ENCODE measurements around the gene LAG3. TPM values are rescaled to one million over a fixed set of nuclear protein-coding genes. Genes with fewer than 3 reads are reported as not detected.
A peak's percentile ranks its signal among the peaks of the same experiment; 100 is the strongest.

LAG3 gene
- polyA plus RNA-seq, 1 of the 3 experiments (the other 2 are of a cell fraction) = 0.72 TPM

GRCh38 chr12:6750506-6750905 lies 21.8 kb upstream of the LAG3 start:
- ChIA-PET POLR2A (no interaction called here), CTCF (interaction anchor here (4.7 to 12.7 kb wide), 4 partner anchors 16 to 84 kb away, joined by 59 to 343 read pairs (median 163); partner anchors contain the start of genes GPR162, LAG3, P3H3 and PTMS)
- no peaks in the 10 kb centered on the region for H3K9me2 ChIP-seq
- H3K4me2 ChIP-seq = 0 out of 2 replicates have a peak overlapping the region, but pooled peaks have one; percentile 86
- WGBS (ENCODE audit: low lambda C conversion rate) = 90% methylated on average over 4 of the region's 4 CpGs
- H3K9me3 ChIP-seq = no peaks in the 10 kb centered on the region
- H3K4me3 ChIP-seq (ENCODE audit: low read depth in 2 of 2, low read length in 1 of 2) = no peak overlapping the region
- peaks cover 34% of the 10 kb centered on the region for H3K79me2 ChIP-seq (ENCODE audit: insufficient read depth)
- H3K9ac ChIP-seq = no peak overlapping the region
- no peaks in the 10 kb centered on the region for H3K27me3 ChIP-seq (ENCODE audit: insufficient read depth)
- no peak overlapping the region for H3K27ac ChIP-seq (ENCODE audit: low read depth in 2 of 2, low read length in 1 of 2)
- TF ChIP-seq RFX5 (IDR thresholded peaks at IDR 0.05; ENCODE audit: low read length) = no peak
- TF ChIP-seq, protein P1, sequence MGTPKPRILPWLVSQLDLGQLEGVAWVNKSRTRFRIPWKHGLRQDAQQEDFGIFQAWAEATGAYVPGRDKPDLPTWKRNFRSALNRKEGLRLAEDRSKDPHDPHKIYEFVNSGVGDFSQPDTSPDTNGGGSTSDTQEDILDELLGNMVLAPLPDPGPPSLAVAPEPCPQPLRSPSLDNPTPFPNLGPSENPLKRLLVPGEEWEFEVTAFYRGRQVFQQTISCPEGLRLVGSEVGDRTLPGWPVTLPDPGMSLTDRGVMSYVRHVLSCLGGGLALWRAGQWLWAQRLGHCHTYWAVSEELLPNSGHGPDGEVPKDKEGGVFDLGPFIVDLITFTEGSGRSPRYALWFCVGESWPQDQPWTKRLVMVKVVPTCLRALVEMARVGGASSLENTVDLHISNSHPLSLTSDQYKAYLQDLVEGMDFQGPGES (IDR thresholded peaks at IDR 0.05; ENCODE audit: low read depth, low read length) = no peak
- no peak for TF ChIP-seq CHD2 (IDR thresholded peaks at IDR 0.05; ENCODE audit: low read length, partially characterized antibody)
- no peak for TF ChIP-seq JUND (IDR thresholded peaks at IDR 0.05)
- TF ChIP-seq SMC3 (IDR thresholded peaks at IDR 0.05; ENCODE audit: low read depth, low read length) = no peak
- TF ChIP-seq TCF12 (IDR thresholded peaks at IDR 0.05) = no peak
- TF ChIP-seq TEAD4 (IDR thresholded peaks at IDR 0.05; ENCODE audit: borderline replicate concordance, insufficient read depth) = no peak
- TF ChIP-seq NFIC (IDR thresholded peaks at IDR 0.05; ENCODE audit: borderline replicate concordance) = no peak
- TF ChIP-seq PBX3 (IDR thresholded peaks at IDR 0.05) = no peak
- TF ChIP-seq, protein P2, sequence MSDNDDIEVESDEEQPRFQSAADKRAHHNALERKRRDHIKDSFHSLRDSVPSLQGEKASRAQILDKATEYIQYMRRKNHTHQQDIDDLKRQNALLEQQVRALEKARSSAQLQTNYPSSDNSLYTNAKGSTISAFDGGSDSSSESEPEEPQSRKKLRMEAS (IDR thresholded peaks at IDR 0.05; ENCODE audit: low read depth) = no peak
- no peak for TF ChIP-seq EZH2phosphoT487 (IDR thresholded peaks at IDR 0.05; ENCODE audit: borderline replicate concordance, low read depth)
- no peak for TF ChIP-seq ELF1 (IDR thresholded peaks at IDR 0.05)
- H3K4me1 ChIP-seq (ENCODE audit: control insufficient read depth in 1 of 2, insufficient read depth in 2 of 2, low read depth in 1 of 2, low read length in 1 of 2) = peaks cover 14 to 18% of the 10 kb centered on the region in 2 experiments
- H3F3A ChIP-seq (replicated peaks; ENCODE audit: insufficient read depth) = peaks cover 20% of the 10 kb centered on the region
- H2AFZ ChIP-seq (ENCODE audit: low read depth) = no peak overlapping the region
- H3K36me3 ChIP-seq (replicated peaks in 1 of 2; ENCODE audit: control insufficient read depth in 1 of 2, insufficient read depth in 2 of 2, low read length in 1 of 2) = peaks cover 43 to 52% of the 10 kb centered on the region in 2 experiments
- peaks cover 12% of the 10 kb centered on the region for H4K20me1 ChIP-seq (ENCODE audit: insufficient read depth)
- DNase-seq = no peak

DNA sequence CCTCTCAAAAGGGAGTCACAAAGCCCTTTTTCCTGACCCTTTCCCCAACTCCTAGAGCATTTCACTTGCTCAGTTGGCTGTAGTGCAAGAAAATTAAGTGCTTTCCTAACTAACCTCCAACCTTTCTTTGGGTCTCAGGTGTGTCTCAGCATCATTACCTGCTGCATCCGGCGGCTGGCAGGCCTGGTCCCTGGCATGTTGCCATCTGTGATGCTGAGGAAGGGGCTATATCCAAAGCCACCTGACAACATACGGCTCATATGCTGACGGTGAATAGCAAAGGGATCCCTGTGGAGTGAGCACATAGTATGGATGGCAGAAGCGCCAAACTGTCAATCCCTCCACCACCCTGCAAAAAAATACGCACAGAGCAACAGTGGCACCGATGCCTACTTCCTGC lies 20.6 kb upstream of the LAG3 start:
- no peaks in the 10 kb centered on the region for H3K9me2 ChIP-seq
- CTCF ChIA-PET = interaction anchor here (0.7 to 12.7 kb wide), 19 partner anchors 9 to 117 kb away, joined by 3 to 343 read pairs (median 20); partner anchors contain the start of genes CDCA3, COPS7A, GPR162 and LAG3
- no peak for TF ChIP-seq RFX5 (IDR thresholded peaks at IDR 0.05; ENCODE audit: low read length)
- TF ChIP-seq, protein P1 (IDR thresholded peaks at IDR 0.05; ENCODE audit: low read depth, low read length) = no peak
- H3K27ac ChIP-seq (ENCODE audit: low read depth in 2 of 2, low read length in 1 of 2) = peak overlapping the region; percentile 97 to 98; a peak in 2 of 4 replicates
- no peaks in the 10 kb centered on the region for H3K27me3 ChIP-seq (ENCODE audit: insufficient read depth)
- 86% methylated on average over 7 of the region's 7 CpGs for WGBS (ENCODE audit: low lambda C conversion rate)
- peak overlapping the region; percentile 84 to 91 for H3K4me3 ChIP-seq (ENCODE audit: low read depth in 2 of 2, low read length in 1 of 2)
- H3K9ac ChIP-seq = peak overlapping the region; percentile 98
- peaks cover 14 to 18% of the 10 kb centered on the region in 2 experiments for H3K4me1 ChIP-seq (ENCODE audit: control insufficient read depth in 1 of 2, insufficient read depth in 2 of 2, low read depth in 1 of 2, low read length in 1 of 2)
- H2AFZ ChIP-seq (ENCODE audit: low read depth) = no peak overlapping the region
- no peak for DNase-seq
- peaks cover 12% of the 10 kb centered on the region for H4K20me1 ChIP-seq (ENCODE audit: insufficient read depth)
- H3K9me3 ChIP-seq = no peaks in the 10 kb centered on the region
- POLR2A ChIA-PET = interaction anchor here (1.9 to 4.8 kb wide), 10 partner anchors 16 to 139 kb away, joined by 5 to 89 read pairs (median 14); partner anchors contain the start of genes COPS7A, P3H3, PTMS and SPSB2
- H3K36me3 ChIP-seq (replicated peaks in 1 of 2; ENCODE audit: control insufficient read depth in 1 of 2, insufficient read depth in 2 of 2, low read length in 1 of 2) = peaks cover 38 to 49% of the 10 kb centered on the region in 2 experiments
- H3K79me2 ChIP-seq (ENCODE audit: insufficient read depth) = peaks cover 34% of the 10 kb centered on the region
- peak overlapping the region; percentile 86 for H3K4me2 ChIP-seq
- H3F3A ChIP-seq (replicated peaks; ENCODE audit: insufficient read depth) = peaks cover 16% of the 10 kb centered on the region
